DMS 273 (cell line): ENCODE data around the gene PPP1R15A.
"Not testable (repeated sequence)": the region's sequence is repeated elsewhere in the genome, so short reads cannot be mapped to it uniquely, and the experiment has no call there.

Experiments used
- DNase-seq: peaks from one replicate; lab custom pipeline; 2025; ENCODE audit not compliant: unreplicated experiment; lab: John Stamatoyannopoulos, UW

The PPP1R15A gene

DNA sequence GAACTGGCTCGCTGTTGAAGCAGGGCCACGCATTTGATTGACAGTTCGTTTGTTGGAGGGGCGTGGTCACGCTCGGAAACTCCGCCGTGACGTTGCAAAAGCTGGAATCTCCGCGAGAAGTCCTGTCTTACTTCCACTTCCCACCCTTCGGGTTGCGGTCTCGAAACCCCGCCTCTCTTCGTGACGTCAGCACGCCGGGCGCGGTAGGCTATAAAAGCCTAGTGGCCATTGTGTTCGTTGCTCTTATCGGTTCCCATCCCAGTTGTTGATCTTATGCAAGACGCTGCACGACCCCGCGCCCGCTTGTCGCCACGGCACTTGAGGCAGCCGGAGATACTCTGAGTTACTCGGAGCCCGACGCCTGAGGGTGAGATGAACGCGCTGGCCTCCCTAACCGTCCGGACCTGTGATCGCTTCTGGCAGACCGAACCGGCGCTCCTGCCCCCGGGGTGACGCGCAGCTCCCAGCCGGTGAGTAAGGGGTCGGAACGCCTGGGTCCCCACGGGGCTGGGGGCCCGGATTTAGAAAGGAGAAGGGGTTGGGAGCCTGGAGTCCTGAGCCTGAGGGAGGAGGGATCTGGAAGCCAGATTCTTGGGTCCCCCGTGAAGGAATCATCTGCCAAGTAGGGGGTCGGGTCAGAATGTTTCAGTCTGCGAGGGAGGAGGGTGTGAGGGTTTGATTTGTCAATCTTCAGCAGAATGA is at the start of gene PPP1R15A:
PPP1R15A (plus strand) TSS at position 240 of the 702 bp plus-strand sequence. CDS start 813 bp downstream, outside the sequence.
- peak; percentile 99 for DNase-seq

DNA sequence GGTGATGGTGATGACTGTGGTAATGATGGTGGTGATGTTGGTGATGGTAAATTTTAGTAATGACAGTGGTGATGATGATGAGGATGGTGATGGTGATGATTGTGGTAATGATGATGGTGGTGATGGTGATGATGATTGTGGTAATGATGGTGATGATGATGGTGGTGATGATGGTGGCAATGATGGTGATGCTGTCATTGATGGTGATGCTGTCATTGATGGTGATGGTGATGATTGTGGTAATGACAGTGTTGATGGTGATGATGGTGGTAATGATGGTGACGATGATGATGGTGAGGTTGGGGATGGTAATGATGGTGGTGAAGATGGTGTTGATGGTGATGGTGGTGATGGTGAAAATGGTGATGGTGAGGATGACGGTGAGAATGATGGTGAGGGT is 49.7 kb upstream of the PPP1R15A start:
- DNase-seq: no peak

DNA sequence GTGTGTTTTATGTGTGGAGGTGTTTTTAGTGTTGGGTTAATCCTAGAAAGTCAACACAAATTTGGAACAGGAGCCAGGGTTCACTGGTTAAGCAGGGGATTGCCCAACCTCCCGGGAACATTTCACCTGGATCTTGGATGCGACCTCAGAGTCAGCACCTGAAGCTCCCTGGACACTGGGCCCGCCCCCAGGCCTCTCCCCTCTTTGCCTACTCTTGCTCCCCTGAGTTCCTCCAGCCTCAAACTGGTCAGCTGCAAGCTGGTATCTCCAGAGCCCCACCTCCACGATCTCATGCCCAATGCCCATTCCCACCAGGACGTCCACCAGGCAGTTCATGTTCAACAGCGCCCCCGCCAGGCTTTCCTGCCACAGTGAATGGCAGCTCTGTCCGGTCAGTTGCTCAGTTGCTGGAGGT is 45.6 kb upstream of the PPP1R15A start:
- DNase-seq: no peak

DNA sequence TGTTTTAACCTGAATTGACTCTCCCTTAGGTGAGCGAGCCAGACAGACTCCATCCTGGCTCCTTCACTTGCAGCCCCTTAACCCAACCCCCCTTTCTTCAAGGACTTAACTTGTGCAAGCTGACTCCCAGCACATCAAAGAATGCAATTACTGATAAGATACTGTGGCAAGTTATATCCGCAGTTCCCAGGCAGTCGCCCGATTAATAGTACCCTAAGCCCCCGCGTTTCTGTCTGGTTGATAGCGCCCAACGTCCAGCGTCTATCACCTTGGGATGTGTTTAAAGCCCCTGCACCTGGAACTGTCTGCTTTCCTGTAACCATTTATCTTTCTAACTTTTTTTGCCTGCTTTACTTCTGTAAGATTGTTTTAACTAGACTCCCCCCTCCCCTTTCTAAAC is 42.1 kb upstream of the PPP1R15A start:
- no peak for DNase-seq

DNA sequence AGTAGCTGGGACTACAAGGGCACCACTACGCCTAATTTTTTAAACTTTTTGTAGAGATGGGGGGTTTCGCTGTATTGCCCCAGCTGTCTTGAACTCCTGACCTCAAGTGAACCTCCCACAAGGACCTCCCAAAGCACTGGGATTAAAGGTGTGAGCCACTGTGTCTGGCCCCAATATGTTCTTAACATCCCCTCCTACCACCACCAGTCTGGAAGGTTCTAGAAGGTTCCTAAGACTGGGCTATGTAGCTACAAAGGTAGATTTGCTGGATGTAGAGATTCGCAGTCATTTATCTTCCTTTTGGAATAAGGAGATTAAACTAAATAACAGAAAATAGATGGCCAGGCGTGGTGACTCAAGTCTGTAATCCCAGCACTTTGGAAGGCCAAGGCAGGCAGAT is 41.3 kb upstream of the PPP1R15A start:
- no peak for DNase-seq

- no peak for DNase-seq
These were observed 39.2 kb upstream of the PPP1R15A start for GRCh38 chr19:48833049-48833448.

DNA sequence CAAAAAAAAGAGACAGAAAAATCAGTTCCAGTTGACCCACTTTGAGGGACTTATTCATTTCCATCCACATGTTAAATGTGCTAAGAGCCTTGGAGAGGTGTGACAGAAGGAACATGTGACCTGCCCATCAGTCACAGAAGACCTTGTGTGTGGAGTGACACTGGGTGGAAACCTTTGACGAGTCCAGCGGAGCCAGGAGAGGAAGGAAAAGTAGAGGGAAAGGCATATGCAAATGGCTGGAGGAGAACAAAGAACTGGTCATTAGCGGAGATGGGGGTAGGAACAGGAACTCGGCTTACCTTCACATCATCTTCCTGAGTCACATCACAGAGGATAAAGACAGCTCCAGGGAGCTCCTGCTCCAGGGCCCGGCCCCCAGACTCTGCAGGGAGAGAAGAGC is 38.2 kb upstream of the PPP1R15A start:
- no peak for DNase-seq

GRCh38 chr19:48835734-48836088 is 36.5 kb upstream of the PPP1R15A start:
- peak; percentile 95 for DNase-seq

DNA sequence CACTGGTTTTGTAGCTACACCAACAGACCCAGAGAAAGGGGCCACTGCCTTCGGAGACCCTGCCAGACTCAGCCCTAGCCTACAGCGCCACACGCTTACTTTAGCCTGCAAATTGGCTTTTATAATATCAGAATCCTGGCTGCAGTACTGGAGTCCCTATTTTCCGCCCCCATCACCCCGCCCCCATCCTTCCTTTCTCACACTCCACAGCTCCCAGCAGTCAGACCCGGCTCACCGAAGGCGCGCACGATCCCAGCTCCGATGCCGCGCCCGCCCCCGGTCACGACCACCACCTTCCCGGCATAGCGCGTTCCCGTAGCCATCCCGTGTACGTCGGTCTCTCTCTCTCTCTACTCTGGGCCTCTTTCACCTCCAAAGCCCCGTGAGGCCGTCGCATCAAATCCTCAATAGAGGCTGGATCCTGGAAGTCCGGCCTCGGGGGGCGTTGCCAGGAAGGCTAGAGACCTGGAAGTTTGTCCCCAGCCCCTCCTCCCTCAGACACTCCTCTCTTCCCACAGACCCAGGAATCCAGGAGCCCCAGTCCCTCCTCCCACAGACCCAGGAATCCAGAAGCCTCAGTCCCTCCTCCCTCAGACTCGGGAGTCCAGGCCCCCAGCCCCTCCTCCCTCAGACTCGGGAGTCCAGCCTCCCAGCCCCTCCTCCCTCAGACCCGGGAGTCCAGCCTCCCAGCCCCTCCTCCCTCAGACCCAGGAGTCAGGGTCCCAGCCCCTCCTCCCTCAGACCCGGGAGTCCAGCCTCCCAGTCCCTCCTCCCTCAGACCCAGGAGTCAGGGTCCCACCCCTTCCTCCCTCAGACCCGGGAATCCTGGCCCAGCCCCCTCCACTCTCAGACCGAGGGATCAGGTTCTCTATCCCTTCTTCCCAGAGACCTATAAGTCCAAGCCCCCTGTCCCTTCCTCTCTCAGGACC is 35.9 kb upstream of the PPP1R15A start, which contains the start of gene HSD17B14:
HSD17B14 (minus strand) TSS at position 403 of the 929 bp plus-strand sequence; CDS start at position 323, 80 bp downstream.
- peak; percentile 45 for DNase-seq

GRCh38 chr19:48837051-48837524 is 35.1 kb upstream of the PPP1R15A start:
- peak; percentile 30 for DNase-seq

DNA sequence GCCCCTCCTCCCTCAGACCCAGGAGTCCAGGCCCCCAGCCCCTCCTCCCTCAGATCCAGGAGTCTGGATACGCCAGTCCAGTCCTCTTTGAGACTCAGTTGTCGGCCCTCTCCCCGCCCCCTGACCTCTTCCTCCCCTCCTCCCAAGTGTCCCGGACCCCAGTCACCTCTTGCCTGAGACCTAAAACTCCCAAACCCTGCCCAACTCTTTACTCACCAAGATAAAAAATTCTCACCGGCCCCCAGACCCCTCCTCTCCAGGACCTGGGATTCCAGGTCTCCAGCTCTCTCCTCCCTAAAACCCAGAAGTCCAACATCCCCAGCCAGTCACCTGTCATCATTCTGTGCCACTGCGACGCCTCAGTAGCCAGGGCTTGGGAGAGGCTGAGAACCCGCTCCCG is 34.5 kb upstream of the PPP1R15A start:
- DNase-seq: no peak

GRCh38 chr19:48841047-48841446 is 31.2 kb upstream of the PPP1R15A start:
- no peak for DNase-seq

DNA sequence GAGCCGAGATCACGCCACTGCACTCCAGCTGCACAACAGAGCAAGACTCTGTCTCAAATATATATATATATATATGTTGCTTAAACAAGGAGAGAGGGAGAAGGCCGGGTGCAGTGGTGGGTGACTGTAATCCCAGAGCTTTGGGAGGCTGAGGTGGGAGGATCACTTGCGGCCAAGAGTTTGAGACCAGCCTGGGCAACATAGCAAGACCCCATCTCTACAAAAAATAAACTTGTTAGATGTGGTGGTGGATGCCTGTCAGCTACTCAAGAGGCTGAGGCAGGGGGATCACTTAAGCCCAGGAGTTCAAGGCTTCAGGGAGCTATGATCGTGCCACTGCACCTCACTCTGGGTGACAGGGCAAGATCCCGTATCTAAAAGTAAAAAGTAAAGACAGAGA is 30.6 kb upstream of the PPP1R15A start:
- DNase-seq: no peak

GRCh38 chr19:48842789-48843162 is 29.4 kb upstream of the PPP1R15A start:
- peak; percentile 81 for DNase-seq

DNA sequence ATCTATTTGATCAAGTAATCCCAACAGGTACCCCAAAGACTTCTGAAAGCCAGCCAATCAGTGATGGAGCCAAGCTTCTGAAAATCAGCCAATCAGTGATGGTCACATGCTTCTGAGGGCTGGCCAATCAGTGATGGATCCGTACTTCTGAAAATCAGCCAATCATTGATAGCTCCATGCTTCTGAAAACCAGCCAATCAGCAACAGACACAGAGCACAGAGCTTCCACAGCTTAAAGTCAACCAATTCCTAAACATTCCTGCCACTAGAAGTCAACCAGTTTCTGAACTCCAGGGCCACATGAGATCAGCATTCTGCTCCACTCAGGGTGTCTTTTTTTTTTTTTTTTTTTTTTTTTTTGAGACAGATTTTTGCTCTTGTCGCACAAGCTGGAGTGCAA is 27.7 kb upstream of the PPP1R15A start:
- peak; percentile 46 for DNase-seq

GRCh38 chr19:48845384-48845783 is 26.8 kb upstream of the PPP1R15A start:
- no peak for DNase-seq

GRCh38 chr19:48846659-48847058 is 25.6 kb upstream of the PPP1R15A start:
- DNase-seq: not testable (repeated sequence)

GRCh38 chr19:48852292-48852691 is 19.9 kb upstream of the PPP1R15A start:
- no peak for DNase-seq

DNA sequence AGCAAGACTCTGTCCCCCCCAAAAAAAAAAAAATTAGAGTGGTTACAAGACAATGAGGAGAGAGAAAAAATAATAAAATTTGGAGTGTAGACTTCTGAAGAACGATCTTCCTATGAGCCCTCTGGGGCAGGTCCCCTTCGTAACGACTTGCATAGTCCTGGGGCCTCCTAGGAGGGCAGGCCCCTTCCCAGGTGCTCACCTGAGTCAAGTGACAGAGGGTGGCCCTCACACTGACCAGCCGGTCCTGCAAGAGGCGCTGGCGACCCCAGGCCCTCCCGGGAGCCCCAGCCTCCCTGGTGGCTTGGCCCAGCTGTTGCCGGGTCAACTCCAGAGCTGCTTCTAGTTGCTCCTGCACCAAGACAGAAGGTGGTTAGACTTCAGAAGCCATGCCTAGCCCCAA is 18.7 kb upstream of the PPP1R15A start:
- no peak for DNase-seq

DNA sequence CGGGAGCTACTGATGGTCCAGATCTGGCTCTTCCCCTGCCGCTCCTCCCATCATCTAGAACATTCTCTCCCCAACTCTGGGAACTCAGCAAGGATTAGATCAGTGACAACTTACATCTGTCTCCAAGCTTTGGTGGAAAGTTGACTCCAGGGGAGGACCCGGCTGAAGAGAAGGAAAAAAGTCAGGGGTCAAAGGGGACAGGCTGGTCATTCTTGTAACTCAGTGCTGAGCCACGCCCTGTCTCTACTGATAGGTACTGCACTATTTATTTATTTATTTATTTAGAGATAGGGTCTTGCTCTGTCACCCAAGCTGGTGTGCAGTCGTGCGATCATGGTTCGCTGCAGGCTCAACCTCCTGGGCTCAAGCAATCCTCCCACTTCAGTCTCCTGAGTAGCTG is 18.1 kb upstream of the PPP1R15A start:
- no peak for DNase-seq

GRCh38 chr19:48856921-48857320 is 15.3 kb upstream of the PPP1R15A start:
- no peak for DNase-seq
